GM19395 (cell line): ENCODE results near the gene FBXL4.

Experiments
- ATAC-seq: cut with Tn5 transposase; IDR thresholded peaks from one replicate; pipeline ENCODE4 v1.9.1; 2021; ENCODE audit warnings: mild to moderate bottlenecking, moderate library complexity; ENCODE audit not compliant: unreplicated experiment

The FBXL4 gene

DNA sequence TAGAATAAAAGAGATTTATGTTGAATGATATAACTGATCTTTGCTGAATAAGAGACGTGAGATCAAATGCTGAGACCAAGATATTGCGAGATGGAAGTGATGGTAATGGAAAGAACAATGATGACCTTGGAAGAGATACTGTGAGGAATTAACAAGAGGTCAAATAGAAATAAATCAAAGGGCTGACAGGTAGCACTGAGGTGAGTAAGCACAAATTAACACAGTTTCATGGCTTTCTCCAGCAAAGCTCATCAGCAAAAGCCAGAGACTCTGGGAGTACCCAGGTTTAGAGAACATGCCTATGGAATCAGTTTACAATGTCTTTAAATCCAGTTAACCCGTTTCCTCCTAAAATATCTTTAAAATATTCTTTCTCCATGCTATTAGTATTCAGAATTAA, 60.1 kb downstream of the FBXL4 start:
- ATAC-seq: no peak

DNA sequence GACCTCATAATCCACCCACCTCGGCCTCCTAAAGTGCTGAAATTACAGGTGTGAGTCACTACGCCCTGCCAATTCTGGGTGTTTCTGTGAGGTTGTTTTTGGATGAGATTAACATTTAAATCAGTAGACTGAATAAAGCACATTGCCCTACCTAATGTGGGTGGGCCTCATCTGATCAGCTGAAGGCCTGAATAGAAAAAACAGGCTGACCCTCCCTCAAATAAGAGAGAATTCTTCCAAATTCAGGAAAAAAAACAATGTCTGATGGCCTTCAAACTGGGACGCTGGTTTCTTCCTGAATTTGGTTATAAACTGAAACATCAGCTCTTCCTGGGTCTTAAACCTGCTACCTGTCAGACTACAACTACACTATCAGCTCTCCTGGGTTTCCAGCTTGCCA, 62.4 kb downstream of the FBXL4 start:
- ATAC-seq: no peak

DNA sequence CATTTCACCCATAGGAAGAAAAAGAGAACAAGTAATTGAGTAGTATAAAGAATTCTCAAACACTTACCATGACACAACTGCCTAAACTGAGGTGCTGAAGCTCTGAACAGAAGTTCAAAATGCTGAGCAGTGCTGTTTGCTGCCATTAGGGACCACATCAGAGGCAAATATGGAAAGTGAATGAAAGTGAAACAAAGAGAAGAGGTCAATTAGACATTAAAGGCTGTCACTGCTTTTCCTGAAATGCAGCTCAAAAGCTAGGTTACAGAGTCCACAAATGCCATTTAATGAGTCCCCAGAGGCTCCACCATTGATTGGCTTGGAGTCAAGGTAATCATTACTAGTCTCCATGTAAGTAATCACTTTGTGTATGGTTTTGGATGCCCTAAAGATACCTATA, 67.3 kb downstream of the FBXL4 start:
- peak; percentile 91 for ATAC-seq

DNA sequence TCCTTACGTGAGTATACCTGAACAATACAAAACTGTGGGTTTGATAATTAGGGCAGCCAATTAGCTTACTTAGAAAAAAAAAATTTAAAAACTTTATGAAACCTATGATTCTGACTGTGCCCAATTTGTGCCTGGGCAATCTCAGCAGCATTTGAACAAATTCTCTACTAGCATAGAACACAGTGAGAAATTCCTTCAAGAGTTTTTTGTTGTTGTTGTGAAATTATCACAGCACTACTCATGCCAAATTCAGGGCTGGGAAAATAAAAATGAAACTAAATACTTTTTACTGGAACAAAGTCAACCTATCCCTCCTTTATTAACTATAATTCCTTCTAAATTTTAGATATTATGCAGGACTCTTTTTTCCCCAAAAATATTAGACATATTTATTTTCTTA, 70.5 kb downstream of the FBXL4 start:
- no peak for ATAC-seq

DNA sequence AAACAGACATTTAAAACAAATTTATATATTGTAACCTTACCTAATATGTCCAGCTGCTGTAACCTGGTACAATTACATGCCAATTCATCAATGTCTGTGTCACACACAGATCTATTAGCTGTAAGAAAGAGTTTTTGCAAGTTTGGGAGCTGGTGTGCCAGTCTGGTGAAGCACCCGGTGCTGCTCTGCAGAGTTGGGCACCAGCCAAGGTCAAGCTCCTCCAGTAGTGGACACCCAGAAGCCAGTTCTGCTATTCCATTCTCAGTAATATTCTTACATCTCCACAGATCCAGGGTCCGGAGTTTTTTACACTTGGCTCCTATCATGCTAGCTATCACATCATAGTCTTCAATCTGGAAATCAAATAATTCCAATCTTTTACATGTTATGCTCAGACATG, 72.4 kb downstream of the FBXL4 start:
- no peak for ATAC-seq

DNA sequence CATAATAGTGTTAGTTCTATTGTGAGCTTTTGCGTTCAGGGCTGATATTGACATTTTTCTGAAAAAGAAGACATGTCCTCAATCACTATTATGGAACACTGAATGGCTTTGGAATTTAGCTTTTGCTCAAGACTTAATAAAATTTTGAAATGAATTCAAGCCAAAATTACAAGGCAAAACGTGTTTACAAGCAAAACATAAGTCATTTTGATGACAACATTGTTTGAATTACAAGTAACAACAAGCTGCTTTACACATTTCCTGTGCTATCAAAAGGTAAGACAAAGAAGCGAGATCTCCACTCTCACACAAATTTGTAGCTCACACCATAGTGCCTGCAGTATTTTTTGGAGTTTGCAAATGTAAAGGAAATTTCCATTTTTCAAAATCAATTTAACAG, 75.9 kb downstream of the FBXL4 start:
- no peak for ATAC-seq

DNA sequence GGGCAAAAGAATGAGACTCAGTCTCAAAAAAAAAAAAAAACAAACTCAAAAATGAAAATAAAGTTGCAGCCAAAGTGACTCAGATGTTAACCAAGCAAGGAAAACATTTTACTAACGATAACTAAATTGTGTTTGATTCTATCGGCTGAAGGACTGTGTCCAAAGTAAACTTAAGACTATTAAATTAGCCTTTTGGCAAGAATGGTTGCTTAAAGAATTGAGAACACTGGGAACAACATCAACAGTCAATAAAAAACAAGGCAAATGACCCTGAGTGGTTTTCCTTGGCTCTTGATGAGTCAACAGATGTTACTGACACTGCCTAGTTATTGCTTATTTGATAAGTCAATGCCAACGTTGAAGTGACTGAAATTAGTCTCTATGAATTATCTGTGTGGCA, 76.7 kb downstream of the FBXL4 start:
- ATAC-seq: no peak

DNA sequence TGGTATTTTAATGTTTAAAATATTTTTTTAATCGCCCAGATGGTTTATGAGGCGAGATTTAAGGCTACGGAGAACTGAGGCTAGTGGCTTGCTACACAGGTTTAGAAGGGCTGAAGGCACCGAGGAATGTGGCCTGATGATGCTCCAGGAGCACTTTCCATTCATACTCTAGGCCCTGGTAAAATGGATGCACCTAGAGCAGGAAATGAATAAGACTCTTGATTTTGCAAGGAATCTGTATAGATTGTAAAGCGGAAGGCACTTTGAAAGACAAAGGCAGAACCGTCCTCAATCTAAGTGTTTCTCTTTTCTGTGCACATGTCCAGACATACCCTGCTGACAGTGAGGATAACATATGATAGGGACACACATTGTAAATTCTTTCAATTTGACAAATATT, 83.2 kb downstream of the FBXL4 start:
- ATAC-seq: no peak

DNA sequence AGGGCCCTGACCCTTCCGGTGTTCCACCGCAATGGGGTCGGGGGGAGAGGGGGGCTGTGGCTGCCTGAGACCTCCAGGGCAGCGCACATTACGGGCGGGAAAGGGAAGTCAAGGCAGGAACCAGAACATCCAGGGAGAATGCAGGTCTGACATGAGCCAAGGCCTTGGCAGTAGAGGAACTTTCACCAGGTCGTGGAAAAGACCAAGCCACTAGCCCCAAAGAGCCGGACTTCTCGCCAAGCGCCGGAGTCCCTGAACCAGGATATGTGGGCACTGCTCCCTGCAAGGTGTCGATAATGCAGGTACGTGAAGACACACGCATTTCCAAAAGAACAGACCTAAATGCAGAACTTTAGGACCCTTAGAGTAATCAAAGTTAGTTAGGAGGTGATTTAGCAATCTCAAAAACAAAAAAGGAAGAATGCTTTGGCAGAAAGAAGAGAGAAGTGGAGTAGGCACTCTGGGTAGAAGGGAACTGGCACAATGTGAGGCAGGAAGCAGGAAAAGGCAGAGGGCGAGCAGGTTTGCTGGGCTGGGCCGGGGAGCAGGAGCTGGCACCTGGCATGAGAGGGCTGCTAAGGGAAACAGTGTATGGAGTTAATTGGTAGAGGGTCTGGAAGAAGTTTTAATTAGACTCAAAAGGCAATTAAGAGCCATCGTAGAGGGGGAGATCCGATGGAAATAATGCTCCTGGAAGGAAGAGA, 99.1 kb downstream of the FBXL4 start:
- ATAC-seq: no peak

DNA sequence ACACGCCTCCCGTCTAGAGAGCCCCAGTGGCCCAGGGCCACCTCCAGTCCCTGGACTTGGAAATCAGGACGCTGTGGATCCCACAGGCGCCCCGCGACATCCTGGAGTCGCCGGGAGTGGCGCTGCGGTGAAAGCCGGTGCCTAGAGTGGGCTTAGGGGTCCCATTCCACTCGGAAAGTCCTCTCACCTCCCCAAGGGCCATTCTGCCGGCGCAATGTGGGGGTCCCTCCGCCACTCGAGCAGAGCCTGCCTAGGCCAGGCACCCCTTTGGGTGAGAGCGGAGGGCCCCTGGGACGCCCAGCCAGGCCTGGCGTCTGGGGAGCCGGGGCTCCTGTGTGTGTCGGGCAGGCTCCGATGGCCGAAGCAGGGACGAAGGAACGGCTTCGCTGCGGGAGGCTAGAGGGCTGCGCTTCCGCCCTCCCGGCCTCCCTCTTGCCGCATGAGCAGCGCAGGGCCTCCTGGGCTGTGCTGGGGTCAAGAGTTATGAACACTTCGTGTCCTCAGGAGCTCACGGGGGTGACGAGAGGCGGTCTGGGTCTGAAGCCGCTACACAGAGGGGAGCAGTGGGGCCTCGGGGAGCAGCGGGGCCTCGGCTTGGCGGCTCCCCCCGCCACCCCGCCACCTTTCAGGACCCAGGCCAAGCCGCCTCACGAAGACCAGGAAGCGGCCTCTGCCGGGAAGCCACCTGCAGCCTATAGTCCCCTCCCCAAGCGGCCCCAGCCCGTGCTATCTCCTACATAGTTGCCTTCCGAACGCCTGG, 99.8 kb downstream of the FBXL4 start:
- peak; percentile 50 for ATAC-seq

DNA sequence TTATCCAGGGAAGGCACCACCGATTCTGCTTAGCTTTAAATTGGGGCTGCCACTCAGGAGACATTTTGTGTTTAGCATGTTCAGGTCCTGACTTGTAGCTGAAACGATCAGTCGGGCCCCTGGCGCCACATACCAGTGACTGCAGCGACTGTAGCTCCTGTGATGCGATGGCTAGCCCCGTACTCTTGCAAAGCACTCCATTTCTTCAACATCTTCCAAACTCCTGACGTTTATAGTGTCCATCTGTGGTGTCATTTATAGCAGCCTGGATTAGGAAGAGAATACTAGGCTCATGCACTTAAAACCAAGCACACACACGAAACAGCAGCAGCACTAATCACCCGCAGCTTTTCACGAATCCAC, 100.3 kb downstream of the FBXL4 start:
- no peak for ATAC-seq

DNA sequence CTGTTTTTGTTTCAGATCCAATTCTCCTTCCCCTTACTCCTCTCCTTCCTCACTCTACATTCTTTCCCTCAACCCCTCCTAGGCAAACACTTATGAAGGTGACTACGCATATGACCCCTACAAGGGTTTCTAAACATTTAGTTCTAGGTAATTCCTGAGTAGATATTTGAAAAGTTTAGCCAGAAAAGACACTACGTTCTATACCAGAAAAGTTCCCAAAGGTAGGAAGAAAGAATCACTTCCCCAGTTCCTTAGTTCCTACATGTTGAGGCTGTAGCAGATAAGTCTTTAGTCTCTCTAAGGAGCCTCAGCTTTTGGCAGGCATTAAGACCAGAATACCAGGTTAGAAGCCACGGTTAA, 101.7 kb downstream of the FBXL4 start:
- ATAC-seq: no peak

DNA sequence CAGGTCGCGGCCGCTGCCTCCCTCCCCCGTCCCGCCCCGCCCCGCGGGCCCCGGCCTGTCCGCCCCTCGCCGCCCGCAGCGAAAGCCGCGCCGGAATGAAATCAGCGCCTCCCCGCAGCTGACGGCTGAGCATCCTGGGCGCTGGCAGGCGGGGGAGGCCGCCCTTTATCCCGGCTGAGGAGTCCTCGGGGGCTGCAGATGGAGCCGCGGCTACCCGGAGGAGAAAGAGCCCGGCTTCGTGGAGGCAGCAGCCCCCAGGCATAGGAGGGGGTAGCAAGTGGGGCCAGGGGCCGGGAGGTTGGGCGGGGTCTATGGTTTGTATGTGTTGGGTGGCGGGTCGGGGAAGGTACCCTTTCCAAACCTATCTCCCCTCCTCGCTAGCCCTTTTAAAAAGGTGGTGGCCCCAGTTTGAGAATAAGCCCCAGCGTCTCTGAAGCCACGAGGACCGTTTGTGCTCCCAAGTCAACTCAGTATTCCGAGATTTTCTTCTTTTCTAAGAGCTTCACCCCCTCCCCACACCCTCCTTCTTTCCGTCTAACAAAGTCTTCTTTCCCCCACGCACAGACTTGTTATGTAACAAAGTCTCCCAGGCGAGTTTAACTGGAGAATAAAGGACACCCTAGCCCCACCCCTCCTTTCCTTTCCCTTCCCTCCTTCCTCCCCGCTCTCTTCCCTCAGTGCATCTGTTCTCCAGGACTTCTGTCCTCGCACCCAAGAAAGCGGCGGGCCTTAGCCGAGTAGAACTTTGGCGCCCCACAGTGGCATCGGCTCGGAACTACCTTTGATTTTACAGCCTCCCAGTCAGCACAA, 102.3 kb downstream of the FBXL4 start:
- peak; percentile 69 for ATAC-seq

DNA sequence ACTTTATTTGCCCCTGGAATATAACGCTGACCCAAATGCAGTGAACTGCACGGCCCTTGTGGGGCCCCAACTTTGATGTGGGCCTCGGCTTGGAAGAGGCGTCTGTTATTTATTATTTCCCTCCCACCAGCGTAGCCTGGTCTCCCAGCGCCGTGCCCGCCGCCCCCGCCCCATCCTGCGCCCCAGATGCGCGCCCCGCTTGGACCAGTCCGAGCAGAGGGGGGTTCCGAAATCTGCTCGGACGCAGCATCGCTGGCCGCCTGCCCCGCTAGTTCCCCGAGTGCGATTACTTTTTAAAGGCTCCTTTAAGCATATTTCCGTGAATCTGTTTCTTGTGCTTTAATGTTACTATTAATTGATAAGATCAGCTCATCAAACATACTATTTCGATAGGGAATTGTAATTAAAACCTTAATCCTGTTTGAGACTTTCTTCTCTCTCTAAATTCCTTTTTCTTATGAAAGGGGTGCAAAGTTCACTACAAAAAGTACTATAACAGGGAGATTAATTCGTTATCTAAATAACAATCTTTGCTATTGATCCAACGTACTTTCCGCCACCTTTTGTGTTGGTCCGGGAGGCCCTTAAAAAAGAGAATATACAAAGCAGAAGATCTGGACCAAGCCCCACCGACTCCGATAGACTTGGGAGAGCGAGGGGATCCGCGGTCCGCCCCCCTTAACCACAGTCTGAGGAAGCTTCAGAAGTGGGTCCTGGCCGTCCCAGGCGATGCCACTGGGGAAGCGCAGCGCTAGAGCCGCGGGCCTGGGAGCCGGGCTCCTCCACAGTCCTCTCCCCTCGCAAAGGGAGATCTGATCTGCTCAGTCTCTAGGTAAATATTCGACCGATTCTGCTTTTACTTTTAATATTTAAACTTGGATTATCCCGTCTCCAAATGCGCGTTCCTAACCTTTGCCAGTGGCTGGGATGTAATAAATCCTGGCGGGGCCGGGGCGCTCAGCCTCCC, 103.2 kb downstream of the FBXL4 start:
- ATAC-seq: no peak

DNA sequence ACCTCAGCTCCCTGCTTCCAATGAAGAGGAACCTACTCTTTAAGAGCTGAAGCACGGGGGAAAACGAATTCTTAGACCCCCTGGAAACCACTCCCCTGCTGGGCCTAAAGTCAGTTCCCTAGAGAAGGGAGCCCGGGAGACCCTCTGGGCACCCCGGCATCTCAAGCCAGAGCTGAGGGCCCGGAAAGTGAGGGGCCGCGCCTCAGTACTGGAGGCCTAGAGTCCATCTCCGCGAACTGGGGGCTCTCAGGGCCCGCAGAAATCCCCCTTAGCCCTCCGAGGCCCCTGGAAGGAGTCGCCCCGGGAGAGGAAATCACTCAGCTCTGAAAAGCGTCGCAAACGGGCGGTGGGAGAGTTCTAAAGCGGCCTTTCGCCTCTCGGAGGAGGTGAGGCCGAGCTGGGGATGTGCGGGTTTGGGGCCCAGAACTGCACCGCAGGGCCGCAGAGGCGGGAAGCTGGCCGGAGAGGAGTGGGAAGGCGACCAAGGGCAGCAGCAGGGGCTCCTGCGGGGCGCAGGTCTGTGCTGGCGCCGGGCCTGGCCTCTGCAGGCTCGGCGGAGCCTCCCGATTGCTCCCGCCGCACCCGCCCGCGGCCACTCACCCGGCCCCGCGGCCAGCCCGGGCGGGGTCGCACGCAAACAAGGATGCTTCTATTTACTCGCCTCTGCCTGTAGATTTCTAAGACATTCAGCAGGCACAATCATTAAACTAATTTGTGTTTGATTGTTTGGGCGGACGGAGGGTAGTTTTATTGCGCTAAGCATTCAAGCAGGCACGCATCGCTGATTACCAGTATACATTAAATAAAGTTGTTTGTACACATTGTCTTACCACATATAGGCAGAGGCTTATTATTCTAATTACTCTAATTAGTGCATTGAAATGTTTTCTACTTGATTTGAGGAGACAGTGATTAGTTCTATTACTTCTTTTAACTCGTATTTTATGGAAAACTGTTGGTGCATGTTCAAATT, 104.2 kb downstream of the FBXL4 start:
- no peak for ATAC-seq

DNA sequence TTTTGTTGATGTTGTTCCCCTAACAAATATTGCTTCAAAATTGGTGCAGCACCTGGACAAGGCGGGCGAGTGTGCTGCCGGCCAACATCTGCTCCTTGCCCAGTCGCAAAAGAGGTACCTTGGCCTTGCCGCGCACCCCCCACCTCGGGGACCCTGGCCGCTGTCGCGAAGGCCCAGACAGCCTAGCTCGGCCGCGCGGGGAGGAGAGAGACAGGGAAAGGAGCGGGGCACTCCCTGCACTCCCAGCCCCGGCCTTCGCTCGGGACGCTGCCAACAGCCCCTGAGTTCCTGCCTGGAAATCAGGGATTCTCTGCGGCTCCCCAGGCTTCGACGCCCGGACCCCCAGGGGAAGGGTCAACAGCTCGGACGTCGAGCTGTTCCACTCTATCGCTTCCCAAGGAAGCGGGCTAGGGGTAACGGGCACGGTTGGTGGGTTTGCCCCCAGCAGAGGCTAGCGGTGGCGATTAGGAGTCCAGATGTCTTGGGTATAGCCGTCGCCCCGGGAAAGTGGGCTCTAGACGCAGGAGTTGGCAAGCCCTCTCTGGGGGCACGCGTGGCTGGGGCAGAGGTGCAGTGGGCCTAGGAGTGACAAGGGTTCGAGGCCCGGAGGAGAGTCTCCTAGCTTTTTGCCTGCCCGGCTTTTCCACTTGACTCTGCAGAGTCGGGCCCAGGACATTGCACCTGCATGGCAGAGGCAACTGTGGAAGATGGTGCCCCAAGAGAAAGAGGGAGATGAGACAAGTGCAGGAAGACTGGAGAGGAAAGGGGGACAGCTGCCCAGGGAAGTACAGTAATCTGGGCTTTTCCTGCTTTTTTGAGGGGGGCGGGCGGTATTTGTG, 105.2 kb downstream of the FBXL4 start:
- no peak for ATAC-seq

DNA sequence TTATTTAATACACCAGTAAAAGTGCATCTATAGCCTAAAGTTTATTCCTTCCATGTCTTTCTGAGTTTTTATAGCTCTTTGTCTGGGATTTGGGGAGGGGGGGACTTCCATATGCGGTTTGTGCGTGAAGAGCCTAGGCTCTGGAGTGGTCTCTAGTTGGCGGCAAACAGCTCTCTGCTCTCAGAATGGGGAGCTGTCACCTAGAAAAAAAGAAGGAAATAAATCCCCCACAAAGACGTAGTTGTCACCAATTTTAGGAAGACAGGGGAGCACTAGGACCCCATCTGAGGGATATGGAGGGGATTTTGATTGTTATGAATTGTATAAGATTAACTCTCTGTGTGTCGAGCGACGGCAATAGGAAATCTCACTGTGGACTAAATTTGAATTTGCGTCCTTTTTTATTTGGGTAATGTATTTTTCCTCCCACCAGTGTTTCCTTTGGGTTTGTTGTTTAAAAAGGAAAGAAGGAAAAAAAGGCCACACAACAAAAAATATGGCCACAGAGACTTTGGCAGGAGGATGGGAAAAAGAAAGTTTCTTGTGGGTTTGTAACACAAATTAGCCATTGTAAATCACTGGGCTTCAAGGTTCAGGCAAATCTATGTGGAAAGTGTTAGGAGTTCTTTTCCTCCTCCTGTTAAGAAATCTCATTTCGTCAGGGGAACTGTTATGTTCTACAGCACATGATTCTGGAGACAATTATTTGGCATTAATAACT, 106.0 kb downstream of the FBXL4 start:
- ATAC-seq: no peak

DNA sequence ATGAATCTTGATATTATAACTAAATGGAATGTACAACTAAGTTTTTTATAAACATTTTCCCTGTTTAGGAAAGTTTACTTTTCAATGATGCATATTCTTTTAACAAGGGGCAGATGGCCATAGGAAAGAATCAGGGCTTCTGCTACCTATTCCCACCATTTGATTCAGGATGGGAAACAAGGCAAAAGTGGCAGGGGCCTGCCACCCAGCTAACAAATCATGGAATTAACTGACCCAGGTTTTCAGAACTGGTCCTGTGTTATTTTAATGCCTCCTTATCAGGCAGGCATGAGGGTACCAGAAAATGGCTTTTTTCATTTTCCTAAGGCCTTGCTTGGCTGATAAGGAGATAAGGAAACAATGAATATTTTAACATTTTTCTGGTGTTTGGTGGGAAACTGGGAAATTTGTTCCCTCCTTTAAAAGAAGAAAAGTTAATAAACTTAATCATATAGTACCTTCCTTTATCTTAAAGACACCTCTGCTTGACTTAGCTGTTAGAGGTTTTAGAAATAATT, 106.7 kb downstream of the FBXL4 start:
- ATAC-seq: no peak
